Femur (tissue), 1 donor: ENCODE measurements around the gene THOP1.

Source experiments
- DNase-seq: peaks from one replicate; pipeline ENCODE4 v3.0.0-alpha.2; 2017

THOP1 gene

DNA sequence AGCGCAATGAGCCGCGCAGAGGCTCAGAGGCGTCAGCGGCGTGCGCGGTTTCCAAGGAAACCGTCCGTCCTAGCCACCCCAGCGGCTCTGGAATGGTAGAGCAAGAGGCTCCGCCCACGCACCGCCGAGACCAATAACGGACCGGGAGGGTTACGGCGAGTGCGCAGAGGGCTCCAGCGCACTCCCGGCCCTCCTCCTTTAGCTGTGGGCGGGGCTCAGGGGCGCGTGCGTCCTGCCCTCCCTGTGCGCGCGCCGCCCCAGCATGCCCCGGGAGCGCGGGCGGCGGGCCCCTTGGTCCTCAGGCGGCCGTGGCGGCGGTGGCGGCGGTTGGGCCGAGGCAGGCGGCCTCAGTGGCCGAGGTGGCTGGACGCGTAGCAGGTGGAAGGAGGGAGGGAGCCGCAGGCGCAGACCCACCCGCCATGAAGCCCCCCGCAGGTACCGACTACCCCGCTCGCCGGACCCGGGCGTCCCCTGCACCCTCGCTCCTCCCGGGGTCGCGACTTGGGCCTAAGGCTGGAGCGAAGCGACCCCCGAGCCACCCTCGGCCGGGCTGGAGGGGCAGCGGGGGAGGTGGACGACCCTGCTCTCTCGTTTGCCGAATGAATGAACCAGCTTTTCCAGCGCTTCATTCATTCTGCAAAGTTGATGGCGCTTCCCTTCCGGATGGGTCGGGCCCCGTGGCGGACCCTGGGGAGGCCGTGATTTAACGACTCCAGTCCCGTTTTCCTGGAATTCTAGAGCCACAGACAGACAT lies at the start of gene THOP1:
THOP1 (plus strand) TSS at position 260 of the 754 bp plus-strand sequence; CDS start at position 420, 160 bp downstream.
- DNase-seq, result peak; percentile 99

DNA sequence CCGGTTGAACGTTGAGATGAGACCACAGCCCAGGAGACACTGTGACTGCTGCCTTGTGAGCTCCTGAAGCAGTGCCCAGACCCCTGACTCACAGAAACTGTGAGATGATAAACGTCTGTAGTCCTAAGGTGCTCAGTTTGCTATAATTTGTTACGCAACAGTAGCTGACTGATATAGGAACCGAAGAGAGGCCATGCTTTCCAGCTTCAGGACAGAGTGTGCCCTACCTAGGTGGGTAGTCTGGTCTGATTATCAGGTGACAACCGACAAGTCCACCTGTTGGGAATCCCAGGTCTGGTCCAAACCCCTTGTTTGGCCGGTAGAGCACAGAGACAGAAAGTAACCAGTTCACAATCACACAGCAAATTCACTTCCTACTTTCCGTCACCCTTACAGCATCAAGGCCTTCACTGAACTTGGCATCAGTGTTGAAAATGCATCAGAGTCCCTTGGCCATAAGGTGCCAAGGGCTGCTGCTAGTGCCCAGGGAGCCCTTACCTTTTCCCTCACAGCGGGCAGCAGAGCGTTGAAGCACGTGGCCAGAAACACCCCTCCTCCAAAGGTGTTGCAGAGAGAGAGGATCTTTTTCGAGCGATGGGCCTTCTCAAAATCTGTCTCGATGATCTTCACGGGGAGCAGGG lies 48.6 kb upstream of the THOP1 start:
- no peak for DNase-seq

GRCh38 chr19:2739602-2740313 lies 45.5 kb upstream of the THOP1 start, which contains the start of gene SLC39A3:
Gene SLC39A3, minus strand, starts transcription at chr19:2740017. Its CDS starts 2,760 bp downstream, at chr19:2737257.
- DNase-seq, result peak; percentile 99

DNA sequence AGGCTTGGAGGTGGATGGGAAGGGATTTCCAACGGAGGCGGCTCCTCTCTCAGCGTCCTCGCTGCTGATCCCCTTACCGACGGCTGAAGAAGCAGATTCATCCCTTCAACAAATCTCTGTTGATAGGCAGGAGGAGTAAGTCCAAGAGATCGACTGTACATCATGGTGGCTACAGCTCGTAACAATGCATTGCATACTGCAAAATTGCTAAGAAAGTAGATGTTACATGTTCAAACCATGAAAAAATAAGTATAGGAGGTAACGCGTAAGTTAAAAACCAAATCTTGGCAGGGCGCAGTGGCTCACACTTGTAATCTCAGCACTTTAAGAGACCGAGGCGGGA lies 45.0 kb upstream of the THOP1 start:
- no peak for DNase-seq

GRCh38 chr19:2743099-2743498 lies 42.2 kb upstream of the THOP1 start:
- no peak for DNase-seq

DNA sequence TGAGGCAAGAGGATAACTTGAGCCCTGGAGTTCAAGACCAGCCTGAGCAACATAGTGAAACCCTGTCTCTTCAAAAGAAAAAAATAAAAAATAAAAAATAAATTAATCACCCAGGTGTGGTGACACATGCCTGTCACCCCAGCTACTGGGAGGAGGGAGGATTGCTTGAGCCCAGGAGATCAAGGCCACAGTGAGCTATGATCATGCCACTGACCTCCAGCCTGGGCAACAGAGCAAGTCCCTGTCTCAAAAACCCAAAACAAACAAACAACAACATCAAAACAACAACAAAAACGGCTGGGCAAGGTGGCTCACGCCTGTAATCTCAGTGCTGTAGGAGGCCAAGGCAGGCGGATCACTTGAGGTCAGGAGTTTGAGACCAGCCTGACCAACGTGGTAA lies 41.2 kb upstream of the THOP1 start:
- no peak for DNase-seq

DNA sequence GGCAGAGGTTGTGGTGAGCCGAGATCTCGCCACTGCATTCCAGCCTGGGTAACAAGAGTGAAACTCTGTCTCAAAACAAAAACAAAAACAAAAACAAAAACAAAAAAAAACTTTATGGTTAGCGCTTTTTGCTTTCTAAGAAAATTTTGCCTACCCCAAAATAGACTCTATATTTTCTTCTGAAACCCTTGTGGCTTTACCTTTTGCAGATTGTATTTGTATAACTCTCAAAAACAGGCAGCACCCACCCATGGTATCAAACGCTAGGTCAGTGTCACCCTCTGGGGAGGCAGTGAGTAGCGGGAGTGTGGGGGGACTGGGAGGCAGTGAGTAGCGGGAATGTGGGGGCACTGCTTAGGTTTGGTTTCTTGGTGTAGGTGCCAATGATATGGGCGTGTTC lies 38.0 kb upstream of the THOP1 start:
- DNase-seq, result no peak

GRCh38 chr19:2750808-2751437 lies 34.4 kb upstream of the THOP1 start:
- no peak for DNase-seq

- DNase-seq, result no peak
Observed at GRCh38 chr19:2751438-2751830, 33.9 kb upstream of the THOP1 start.

- no peak for DNase-seq
Observed at GRCh38 chr19:2754659-2755447, 30.4 kb upstream of the THOP1 start.

DNA sequence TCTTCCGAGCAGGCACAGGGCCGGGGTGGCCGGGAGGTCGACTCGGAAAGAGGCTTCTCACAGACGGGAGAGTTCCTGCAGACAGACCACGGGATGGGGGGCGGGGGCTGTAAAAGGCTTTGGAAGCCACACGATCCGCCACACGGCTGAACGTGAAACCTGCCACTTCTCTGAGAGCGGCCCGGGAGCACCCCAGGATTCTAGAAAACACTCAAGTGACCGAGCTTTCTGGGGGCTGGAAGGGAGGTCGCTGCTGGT lies 29.9 kb upstream of the THOP1 start:
- DNase-seq, result no peak

- DNase-seq, result no peak
Observed at GRCh38 chr19:2755811-2756210, 29.5 kb upstream of the THOP1 start.

- no peak for DNase-seq
Observed at GRCh38 chr19:2756477-2756876, 28.8 kb upstream of the THOP1 start.

GRCh38 chr19:2756921-2757881 lies 28.1 kb upstream of the THOP1 start:
- no peak for DNase-seq

- no peak for DNase-seq
Observed at GRCh38 chr19:2758601-2759313, 26.5 kb upstream of the THOP1 start.

- no peak for DNase-seq
Observed at GRCh38 chr19:2759362-2759761, 25.9 kb upstream of the THOP1 start.

- DNase-seq, result no peak
Observed at GRCh38 chr19:2759965-2760364, 25.3 kb upstream of the THOP1 start.

DNA sequence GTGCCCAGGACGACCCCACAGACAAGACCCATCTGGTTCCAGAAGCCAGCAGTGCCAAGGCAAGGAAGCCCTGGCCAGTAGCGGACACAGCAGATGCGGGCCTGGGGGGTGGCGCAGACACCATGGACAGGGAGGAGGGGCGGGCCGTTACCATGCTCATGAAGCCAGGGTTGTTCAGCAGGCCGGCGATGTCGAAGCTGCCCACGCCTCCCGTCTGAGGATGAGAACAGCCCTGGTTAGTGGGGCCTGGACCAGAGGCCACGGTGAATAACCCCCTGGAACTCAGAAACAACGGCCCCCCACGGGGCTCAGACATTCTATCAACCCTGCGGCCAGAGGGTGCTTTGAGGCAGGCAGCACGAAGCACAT lies 24.0 kb upstream of the THOP1 start:
- DNase-seq, result no peak

- DNase-seq, result no peak
Observed at GRCh38 chr19:2761876-2762782, 23.2 kb upstream of the THOP1 start.
